Measurements from ENCODE around the gene OTOG.

Gene OTOG

DNA sequence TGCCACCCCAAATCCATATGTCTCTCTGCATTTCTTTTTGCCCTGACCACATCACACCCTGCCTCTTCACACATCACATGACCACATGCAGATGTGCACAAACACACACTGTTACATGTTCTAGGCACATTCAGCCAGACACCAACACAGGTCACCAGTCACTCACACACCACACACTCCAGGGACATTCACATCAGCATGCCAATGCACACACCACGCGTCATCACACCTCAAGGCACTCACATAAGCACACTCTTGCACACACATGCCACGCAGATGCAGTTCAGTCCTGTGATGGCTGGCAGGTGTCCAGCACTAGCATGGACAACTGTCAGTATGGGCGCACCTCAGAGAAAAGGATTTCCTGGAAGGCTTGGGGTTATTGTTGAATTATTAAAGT is 95.3 kb downstream of the OTOG start:
- no peak overlapping the region for H3K9ac ChIP-seq (ENCODE audit: low read length)
- no peaks in the 10 kb centered on the region for H3K27me3 ChIP-seq (replicated peaks; ENCODE audit: insufficient read depth, low read length)
- no peak overlapping the region for H2AFZ ChIP-seq (ENCODE audit: low read length)
- TF ChIP-seq, protein P1, sequence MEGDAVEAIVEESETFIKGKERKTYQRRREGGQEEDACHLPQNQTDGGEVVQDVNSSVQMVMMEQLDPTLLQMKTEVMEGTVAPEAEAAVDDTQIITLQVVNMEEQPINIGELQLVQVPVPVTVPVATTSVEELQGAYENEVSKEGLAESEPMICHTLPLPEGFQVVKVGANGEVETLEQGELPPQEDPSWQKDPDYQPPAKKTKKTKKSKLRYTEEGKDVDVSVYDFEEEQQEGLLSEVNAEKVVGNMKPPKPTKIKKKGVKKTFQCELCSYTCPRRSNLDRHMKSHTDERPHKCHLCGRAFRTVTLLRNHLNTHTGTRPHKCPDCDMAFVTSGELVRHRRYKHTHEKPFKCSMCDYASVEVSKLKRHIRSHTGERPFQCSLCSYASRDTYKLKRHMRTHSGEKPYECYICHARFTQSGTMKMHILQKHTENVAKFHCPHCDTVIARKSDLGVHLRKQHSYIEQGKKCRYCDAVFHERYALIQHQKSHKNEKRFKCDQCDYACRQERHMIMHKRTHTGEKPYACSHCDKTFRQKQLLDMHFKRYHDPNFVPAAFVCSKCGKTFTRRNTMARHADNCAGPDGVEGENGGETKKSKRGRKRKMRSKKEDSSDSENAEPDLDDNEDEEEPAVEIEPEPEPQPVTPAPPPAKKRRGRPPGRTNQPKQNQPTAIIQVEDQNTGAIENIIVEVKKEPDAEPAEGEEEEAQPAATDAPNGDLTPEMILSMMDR (IDR thresholded peaks at IDR 0.05; ENCODE audit: low read length), result no peak
- no peak for TF ChIP-seq EZH2phosphoT487 (IDR thresholded peaks at IDR 0.05; ENCODE audit: low read length)
- TF ChIP-seq EZH2 (optimal IDR thresholded peaks at IDR 0.05; ENCODE audit: low read depth, low read length), result no peak
- H3K79me2 ChIP-seq (ENCODE audit: low read length), result no peaks in the 10 kb centered on the region
- no peaks in the 10 kb centered on the region for H3K9me3 ChIP-seq (replicated peaks; ENCODE audit: insufficient read depth, low read length)
- no peaks in the 10 kb centered on the region for H4K20me1 ChIP-seq (ENCODE audit: insufficient read depth, low read length)
- no peak overlapping the region for H3K4me2 ChIP-seq (ENCODE audit: low read depth, low read length)
- no peak overlapping the region for H3K4me3 ChIP-seq (ENCODE audit: low read length)
- no peaks in the 10 kb centered on the region for H3K9me2 ChIP-seq (replicated peaks; ENCODE audit: insufficient read depth, low read length)
- H3K27ac ChIP-seq (ENCODE audit: low read length), result no peak overlapping the region
- no peaks in the 10 kb centered on the region for H3F3A ChIP-seq (ENCODE audit: insufficient read depth, low read length)
- DNase-seq, result no peak
- no peaks in the 10 kb centered on the region for H3K36me3 ChIP-seq (replicated peaks; ENCODE audit: insufficient read depth, low read length)
- H3K4me1 ChIP-seq (ENCODE audit: low read length), result no peaks in the 10 kb centered on the region

DNA sequence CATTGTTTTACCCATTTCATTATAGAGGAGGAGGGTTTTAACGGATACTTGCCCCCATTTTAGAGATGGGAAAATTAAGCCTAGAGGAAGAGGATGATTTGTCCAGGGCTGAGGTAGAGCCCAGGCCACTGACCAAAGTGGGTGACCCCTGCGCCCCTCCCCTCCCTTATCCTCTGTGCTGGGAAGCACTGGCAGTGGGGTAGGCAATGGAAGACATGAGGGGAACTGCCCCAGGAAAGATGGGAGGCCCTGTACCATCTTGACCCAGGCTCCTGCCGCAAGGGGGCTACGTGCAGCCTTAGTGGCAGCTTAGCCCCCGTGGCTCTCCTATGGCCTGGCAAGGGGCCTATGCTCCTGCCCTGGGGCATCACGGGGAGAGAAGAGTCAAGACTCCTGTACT is 95.9 kb downstream of the OTOG start:
- DNase-seq, result no peak
- Histone ChIP-seq H3K27me3 (replicated peaks; ENCODE audit: insufficient read depth, low read length) (no peaks in the 10 kb centered on the region), H2AFZ (ENCODE audit: low read length) (no peak overlapping the region), H3K9me2 (replicated peaks; ENCODE audit: insufficient read depth, low read length) (no peaks in the 10 kb centered on the region), H3K4me3 (ENCODE audit: low read length) (no peak overlapping the region), H3K79me2 (ENCODE audit: low read length) (no peaks in the 10 kb centered on the region), H3K9me3 (replicated peaks; ENCODE audit: insufficient read depth, low read length) (no peaks in the 10 kb centered on the region), H3K4me1 (ENCODE audit: low read length) (no peaks in the 10 kb centered on the region), H3F3A (ENCODE audit: insufficient read depth, low read length) (no peaks in the 10 kb centered on the region), H3K4me2 (ENCODE audit: low read depth, low read length) (no peak overlapping the region), H3K27ac (ENCODE audit: low read length) (no peak overlapping the region), H3K9ac (ENCODE audit: low read length) (no peak overlapping the region), H3K36me3 (replicated peaks; ENCODE audit: insufficient read depth, low read length) (no peaks in the 10 kb centered on the region), H4K20me1 (ENCODE audit: insufficient read depth, low read length) (no peaks in the 10 kb centered on the region)
- TF ChIP-seq, protein P1 (IDR thresholded peaks at IDR 0.05; ENCODE audit: low read length), result no peak
- TF ChIP-seq EZH2phosphoT487 (IDR thresholded peaks at IDR 0.05; ENCODE audit: low read length) (no peak), EZH2 (optimal IDR thresholded peaks at IDR 0.05; ENCODE audit: low read depth, low read length) (no peak)

DNA sequence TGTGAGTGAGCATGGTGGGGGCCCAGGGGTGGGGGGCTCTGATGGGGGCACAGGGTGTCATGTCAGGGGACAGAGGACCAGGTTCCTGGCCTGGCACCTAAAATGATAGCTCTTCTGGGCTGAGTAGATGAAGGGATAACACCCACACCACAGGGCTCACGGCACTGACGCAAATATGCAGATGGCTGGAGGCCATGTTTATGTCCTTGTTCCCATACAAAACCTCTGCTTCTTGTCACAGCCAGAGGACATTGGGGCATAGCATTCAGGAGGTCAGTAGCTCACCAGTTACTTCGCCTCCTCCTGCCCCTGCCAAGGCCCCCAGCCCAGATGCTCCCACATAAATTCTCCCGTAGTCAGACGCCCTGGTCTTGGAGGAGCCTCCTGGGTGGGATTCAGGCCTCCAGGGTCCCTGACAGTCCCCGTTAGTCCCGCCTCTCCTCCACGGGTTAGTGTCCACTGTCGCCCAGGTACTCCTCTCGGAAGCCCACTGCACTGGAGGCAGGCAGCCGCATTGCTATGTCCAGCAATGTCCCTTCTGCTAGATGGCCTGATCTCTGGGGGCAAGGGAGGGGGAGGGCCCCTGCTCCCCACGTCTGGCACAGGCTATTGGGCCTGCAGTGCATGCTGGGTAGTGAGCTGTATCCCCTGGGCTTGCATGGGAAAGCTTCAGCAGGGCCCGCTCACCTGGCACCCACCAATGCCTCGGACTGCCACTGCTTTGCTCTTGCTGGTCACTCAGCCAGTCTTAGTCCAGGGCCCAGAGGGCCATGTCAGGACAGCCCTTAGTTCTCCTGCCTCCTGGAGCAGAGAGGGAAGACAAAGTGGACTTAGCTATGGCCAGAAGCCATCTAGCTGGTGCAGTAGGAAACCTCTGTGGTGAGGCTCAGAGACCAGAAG is 96.7 kb downstream of the OTOG start:
- Histone ChIP-seq H3K79me2 (ENCODE audit: low read length) (no peaks in the 10 kb centered on the region), H3K4me1 (ENCODE audit: low read length) (no peaks in the 10 kb centered on the region), H3K9me3 (replicated peaks; ENCODE audit: insufficient read depth, low read length) (no peaks in the 10 kb centered on the region), H3K27me3 (replicated peaks; ENCODE audit: insufficient read depth, low read length) (no peaks in the 10 kb centered on the region), H2AFZ (ENCODE audit: low read length) (no peak overlapping the region), H3K4me2 (ENCODE audit: low read depth, low read length) (no peak overlapping the region), H3K27ac (ENCODE audit: low read length) (no peak overlapping the region), H3K36me3 (replicated peaks; ENCODE audit: insufficient read depth, low read length) (no peaks in the 10 kb centered on the region), H3F3A (ENCODE audit: insufficient read depth, low read length) (no peaks in the 10 kb centered on the region), H3K9me2 (replicated peaks; ENCODE audit: insufficient read depth, low read length) (no peaks in the 10 kb centered on the region), H3K4me3 (ENCODE audit: low read length) (no peak overlapping the region), H3K9ac (ENCODE audit: low read length) (no peak overlapping the region), H4K20me1 (ENCODE audit: insufficient read depth, low read length) (no peaks in the 10 kb centered on the region)
- TF ChIP-seq, protein P1 (IDR thresholded peaks at IDR 0.05; ENCODE audit: low read length), result no peak
- TF ChIP-seq EZH2 (optimal IDR thresholded peaks at IDR 0.05; ENCODE audit: low read depth, low read length), result no peak
- TF ChIP-seq EZH2phosphoT487 (IDR thresholded peaks at IDR 0.05; ENCODE audit: low read length), result no peak
- no peak for DNase-seq
